Keratinocyte (primary cell): ENCODE results near the gene CCDC63. TPM values are rescaled to one million over a fixed set of nuclear protein-coding genes. Genes with fewer than 3 reads are reported as not detected.

ENCODE experiments used
- DNase-seq: peaks from one replicate; pipeline ENCODE4 v3.0.0-alpha.2; 2011; ENCODE audit warnings: low read depth, missing footprints, low spot score
- FAIRE-seq: peaks from 2 replicates; lab custom pipeline; 2011; peaks lifted over from hg19 to GRCh38; lab: Jason Lieb, UNC
- H2AFZ ChIP-seq: 2 replicates; pipeline ENCODE4 v1.6.0; 2012; ENCODE audit warnings: low read length, control low read depth, inconsistent platforms; ENCODE audit not compliant: control insufficient read depth
- H3K27ac ChIP-seq: 2 replicates; pipeline ENCODE4 v1.5.1; 2011; ENCODE audit warnings: low read length; ENCODE audit not compliant: control insufficient read depth, insufficient read depth
- H3K27me3 ChIP-seq: 3 replicates; pipeline ENCODE4 v1.6.0; 2011; ENCODE audit warnings: low read length; ENCODE audit not compliant: control insufficient read depth, insufficient read depth; ENCODE audit errors: extremely low read depth
- H3K36me3 ChIP-seq, 2 experiments: 2 replicates in 1 of 2; 3 replicates in 1 of 2; pipeline ENCODE4 v1.5.1; 2011; ENCODE audit warnings: low read length in 2 of 2, mild to moderate bottlenecking in 1 of 2; ENCODE audit not compliant: control insufficient read depth in 2 of 2, insufficient read depth in 2 of 2; ENCODE audit errors: extremely low read depth in 1 of 2
- H3K4me1 ChIP-seq: 3 replicates; pipeline ENCODE4 v1.5.1; 2011; ENCODE audit warnings: low read length; ENCODE audit not compliant: control insufficient read depth, insufficient read depth; ENCODE audit errors: extremely low read depth
- H3K4me2 ChIP-seq: 3 replicates; pipeline ENCODE4 v1.6.0; 2011; ENCODE audit warnings: low read depth, low read length; ENCODE audit not compliant: control insufficient read depth, insufficient read depth; ENCODE audit errors: extremely low read depth
- H3K4me3 ChIP-seq, 3 experiments: fragments of 200-600 bp in 1 of 3; sonication (generic) in 1 of 3; 2 replicates in 2 of 3; 3 replicates in 1 of 3; pipeline ENCODE4 v1.5.1; 2011 to 2016; ENCODE audit warnings: low read length in 3 of 3, mild to moderate bottlenecking in 3 of 3, control low read depth in 2 of 3, inconsistent platforms in 1 of 3, low read depth in 1 of 3, mixed read lengths in 1 of 3, mixed run types in 1 of 3, moderate library complexity in 1 of 3; ENCODE audit not compliant: control insufficient read depth in 2 of 3, insufficient read depth in 2 of 3; ENCODE audit errors: extremely low read depth in 1 of 3
- H3K79me2 ChIP-seq: 2 replicates; pipeline ENCODE4 v1.6.0; 2012; ENCODE audit warnings: low read length; ENCODE audit not compliant: control insufficient read depth, insufficient read depth
- H3K9ac ChIP-seq: 3 replicates; pipeline ENCODE4 v1.6.0; 2011; ENCODE audit warnings: low read length; ENCODE audit not compliant: control insufficient read depth, insufficient read depth; ENCODE audit errors: extremely low read depth
- H3K9me1 ChIP-seq: 3 replicates; pipeline ENCODE4 v1.6.0; 2011; ENCODE audit warnings: low read length; ENCODE audit not compliant: control insufficient read depth, insufficient read depth; ENCODE audit errors: extremely low read depth
- H3K9me3 ChIP-seq: 2 replicates; pipeline ENCODE4 v1.5.1; 2012; ENCODE audit warnings: low read depth, low read length; ENCODE audit not compliant: control insufficient read depth
- H4K20me1 ChIP-seq: 3 replicates; pipeline ENCODE4 v1.6.0; 2011; ENCODE audit warnings: low read length; ENCODE audit not compliant: control insufficient read depth, insufficient read depth; ENCODE audit errors: extremely low read depth
- CTCF ChIP-seq, 3 experiments: IDR thresholded peaks in 1 of 3; conservative IDR thresholded peaks in 1 of 3; optimal IDR thresholded peaks in 1 of 3; 2 replicates in 2 of 3; 3 replicates in 1 of 3; pipeline versions ENCODE3 to v1.5.1; 2011; ENCODE audit warnings: low read length in 3 of 3, mild to moderate bottlenecking in 3 of 3, moderate library complexity in 2 of 3, control low read depth in 1 of 3, inconsistent platforms in 1 of 3; ENCODE audit not compliant: insufficient read depth in 2 of 3; ENCODE audit errors: extremely low read depth in 1 of 3
- EZH2 ChIP-seq: IDR thresholded peaks from one replicate; pipeline ENCODE4 v1.6.1; 2012; ENCODE audit warnings: inconsistent platforms, mild to moderate bottlenecking, low read length, moderate library complexity
- dilution Hi-C: fragments of 300-500 bp; cut with MboI; formaldehyde crosslinking; loops from one replicate; pipeline ENCODE4 v1.7.0; 2020; ENCODE audit warnings: low sequenced_read_pairs; ENCODE audit not compliant: extremely low pct_ligation_motif_present
- polyA plus RNA-seq, 5 experiments: library from polyadenylated mRNA; depleted of rRNA in 3 of 5; stranded (reverse) in 3 of 5; stranded (forward) in 1 of 5; unstranded in 1 of 5; fragments of >200 nt; gene quantifications; 1 replicate in 1 of 5; 2 replicates in 3 of 5; 3 replicates in 1 of 5; pipeline versions ENCODE4 v1.2.1 to v1.2.3, GENCODE V29; 2011 to 2012; ENCODE audit warnings: missing spikeins in 2 of 5, low read depth in 1 of 5, low replicate concordance in 1 of 5

Gene CCDC63
- polyA plus RNA-seq, 1 donor (not counting 4 experiments of a cell fraction or from before 2014, with no cell fraction given), result not detected

GRCh38 chr12:110919720-110920119 lies 72.9 kb downstream of the CCDC63 start:
- H3K27me3 ChIP-seq, result no peaks in the 10 kb centered on the region
- FAIRE-seq, result no peak
- no peaks in the 10 kb centered on the region for H4K20me1 ChIP-seq
- H3K4me2 ChIP-seq, result no peak overlapping the region
- no peak overlapping the region for H2AFZ ChIP-seq
- TF ChIP-seq CTCF (optimal IDR thresholded peaks at IDR 0.05 in 1 of 3, IDR thresholded peaks at IDR 0.05 in 1 of 3, conservative IDR thresholded peaks at IDR 0.05 in 1 of 3; ENCODE audit: extremely low read depth in 1 of 3, insufficient read depth in 2 of 3, low read length in 3 of 3) (no peak), EZH2 (no peak)
- peaks cover 29% of the 10 kb centered on the region for H3K4me1 ChIP-seq
- no peak overlapping the region for H3K9ac ChIP-seq
- no peaks in the 10 kb centered on the region for H3K9me3 ChIP-seq
- no peak overlapping the region for H3K27ac ChIP-seq
- DNase-seq, result no peak
- dilution Hi-C loops, result no loop called here
- no peaks in the 10 kb centered on the region for H3K9me1 ChIP-seq
- H3K36me3 ChIP-seq, result no peaks in the 10 kb centered on the region
- no peaks in the 10 kb centered on the region for H3K79me2 ChIP-seq
- H3K4me3 ChIP-seq, result no peak overlapping the region

GRCh38 chr12:110920324-110920910 lies 73.6 kb downstream of the CCDC63 start, which contains the start of gene MYL2:
TSS of gene MYL2 (minus strand) at chr12:110920579. CDS start at chr12:110920529, 50 bp downstream.
- Histone ChIP-seq H3K27me3 (no peaks in the 10 kb centered on the region), H4K20me1 (no peaks in the 10 kb centered on the region), H3K4me3 (no peak within 1 kb of the TSS), H3K4me1 (peaks cover 29% of the 10 kb centered on the region), H3K9me1 (no peaks in the 10 kb centered on the region), H2AFZ (no peak within 1 kb of the TSS), H3K9ac (no peak within 1 kb of the TSS), H3K36me3 (no peaks in the 10 kb centered on the region), H3K9me3 (no peaks in the 10 kb centered on the region), H3K27ac (no peak within 1 kb of the TSS), H3K79me2 (no peaks in the 10 kb centered on the region), H3K4me2 (no peak within 1 kb of the TSS)
- DNase-seq, result no peak
- dilution Hi-C loops, result no loop called here
- FAIRE-seq, result no peak
- no peak for TF ChIP-seq EZH2
- no peak for TF ChIP-seq CTCF (optimal IDR thresholded peaks at IDR 0.05 in 1 of 3, IDR thresholded peaks at IDR 0.05 in 1 of 3, conservative IDR thresholded peaks at IDR 0.05 in 1 of 3; ENCODE audit: extremely low read depth in 1 of 3, insufficient read depth in 2 of 3, low read length in 3 of 3)
